GM18951 (cell line): ENCODE results near the gene ITPKC.
"Not testable (repeated sequence)": the region's sequence is repeated elsewhere in the genome, so short reads cannot be mapped to it uniquely, and the experiment has no call there.

Source experiments
- POLR2A ChIP-seq: IDR thresholded peaks from 4 replicates; pipeline ENCODE4 v1.6.1; 2011; ENCODE audit warnings: mild to moderate bottlenecking; ENCODE audit not compliant: insufficient read length, insufficient read depth; ENCODE audit errors: extremely low read depth
- in situ Hi-C: fragments of 300-500 bp; cut with MboI; formaldehyde crosslinking; loops from one replicate; pipeline ENCODE4 v1.12.0; 2022; ENCODE audit warnings: low sequenced_read_pairs, mixed read lengths, inconsistent platforms; ENCODE audit not compliant: unreplicated experiment

Gene ITPKC

GRCh38 chr19:40762754-40763470 is 46.0 kb downstream of the ITPKC start:
- no peak for TF ChIP-seq POLR2A
- in situ Hi-C loops = no loop called here

GRCh38 chr19:40763526-40763925 is 46.6 kb downstream of the ITPKC start:
- no peak for TF ChIP-seq POLR2A
- in situ Hi-C loops = no loop called here

GRCh38 chr19:40763963-40764362 is 47.1 kb downstream of the ITPKC start:
- in situ Hi-C loops = no loop called here

GRCh38 chr19:40766385-40766784 is 49.5 kb downstream of the ITPKC start:
- in situ Hi-C loops = not testable (repeated sequence)

More at GRCh38 chr19:40763963-40764362, 47.1 kb downstream of the ITPKC start:
- TF ChIP-seq POLR2A = no peak

- in situ Hi-C loops = no loop called here
- TF ChIP-seq POLR2A = no peak
Measured at GRCh38 chr19:40768869-40769268, 52.0 kb downstream of the ITPKC start.

GRCh38 chr19:40771101-40771862 is 54.4 kb downstream of the ITPKC start:
- in situ Hi-C loops = not testable (repeated sequence)

GRCh38 chr19:40774916-40775631 is 58.2 kb downstream of the ITPKC start, which contains the start of gene MIA:
TSS of gene MIA (plus strand) at chr19:40775521. CDS start at chr19:40775543, 22 bp downstream.
- no peak for TF ChIP-seq POLR2A
- in situ Hi-C loops = no loop called here

- in situ Hi-C loops = no loop called here
- no peak for TF ChIP-seq POLR2A
Measured at GRCh38 chr19:40775632-40776022, 58.7 kb downstream of the ITPKC start.

- in situ Hi-C loops = no loop called here
- no peak for TF ChIP-seq POLR2A
Measured at GRCh38 chr19:40776364-40776763, 59.5 kb downstream of the ITPKC start.

- in situ Hi-C loops = no loop called here
- no peak for TF ChIP-seq POLR2A
Measured at GRCh38 chr19:40776932-40777644, 60.2 kb downstream of the ITPKC start.

GRCh38 chr19:40777645-40777936 is 60.7 kb downstream of the ITPKC start:
- no peak for TF ChIP-seq POLR2A
- in situ Hi-C loops = no loop called here

GRCh38 chr19:40777937-40778705 is 61.2 kb downstream of the ITPKC start, which contains the start of gene RAB4B:
TSS of gene RAB4B (plus strand) at chr19:40778247. CDS start at chr19:40778376, 129 bp downstream.
- peak; percentile 73 for TF ChIP-seq POLR2A
- in situ Hi-C loops = no loop called here
